HepG2 (cell line): ENCODE results near the gene ISOC2. TPM values are rescaled to one million over a fixed set of nuclear protein-coding genes. Genes with fewer than 3 reads are reported as not detected.

Experiments
- ATF7 ChIP-seq, 2 experiments: fragments of 450-650 bp in 1 of 2; sonication (generic) in 1 of 2; formaldehyde crosslinking in 1 of 2; IDR thresholded peaks; 2 replicates each; pipeline versions ENCODE4 v1.4.0 to v1.6.1; 2016 to 2020; ENCODE audit warnings: antibody characterized with exemption in 1 of 2, mild to moderate bottlenecking in 1 of 2, missing genetic modification reagents in 1 of 2
- ATM ChIP-seq: fragments of 450-650 bp; IDR thresholded peaks from 2 replicates; pipeline ENCODE4 v1.7.1; 2017; ENCODE audit warnings: mild to moderate bottlenecking, borderline replicate concordance
- DPF2 ChIP-seq: sonication (generic); formaldehyde crosslinking; IDR thresholded peaks from 2 replicates; pipeline ENCODE4 v1.4.0; 2020; ENCODE audit warnings: mild to moderate bottlenecking, low read depth, missing genetic modification reagents, borderline replicate concordance
- GATAD1 ChIP-seq: IDR thresholded peaks from 2 replicates; pipeline ENCODE4 v1.6.1; 2016; ENCODE audit warnings: missing genetic modification reagents, missing compliant biosample characterization
- GLI4 ChIP-seq: sonication (generic); formaldehyde crosslinking; IDR thresholded peaks from 2 replicates; pipeline ENCODE4 v1.5.1; 2020; ENCODE audit warnings: missing genetic modification reagents, mild to moderate bottlenecking, moderate library complexity, borderline replicate concordance
- HDAC6 ChIP-seq: fragments of 200-600 bp; sonication (generic); IDR thresholded peaks from 2 replicates; pipeline ENCODE4 v1.7.0; 2017; ENCODE audit warnings: mild to moderate bottlenecking, antibody characterized with exemption, low read length, low read depth
- HOXA7 ChIP-seq: sonication (generic); formaldehyde crosslinking; IDR thresholded peaks from 2 replicates; pipeline ENCODE4 v1.8.1; 2022; ENCODE audit warnings: mild to moderate bottlenecking, missing genetic modification reagents, moderate library complexity
- IKZF4 ChIP-seq: sonication (generic); formaldehyde crosslinking; IDR thresholded peaks from 2 replicates; pipeline ENCODE4 v1.5.1; 2020; ENCODE audit warnings: borderline replicate concordance, mild to moderate bottlenecking, low read depth, missing genetic modification reagents; ENCODE audit errors: not compliant biosample characterization
- KDM6A ChIP-seq: IDR thresholded peaks from 2 replicates; pipeline ENCODE4 v1.6.1; 2016; ENCODE audit warnings: low read depth
- KLF16 ChIP-seq, 2 experiments: sonication (generic) in 1 of 2; formaldehyde crosslinking in 1 of 2; IDR thresholded peaks; 2 replicates each; pipeline versions ENCODE4 v1.6.1 to v1.8.0; 2016 to 2023; ENCODE audit warnings: missing genetic modification reagents in 2 of 2, missing compliant biosample characterization in 1 of 2
- MEF2D ChIP-seq: sonication (generic); formaldehyde crosslinking; IDR thresholded peaks from 2 replicates; pipeline ENCODE4 v1.5.1; 2020; ENCODE audit warnings: mild to moderate bottlenecking, missing genetic modification reagents
- MZF1 ChIP-seq: sonication (generic); formaldehyde crosslinking; IDR thresholded peaks from 2 replicates; pipeline ENCODE4 v1.8.1; 2023; ENCODE audit warnings: mild to moderate bottlenecking, missing genetic modification reagents, borderline replicate concordance
- PCBP1 ChIP-seq: fragments of 200-400 bp; formaldehyde crosslinking; IDR thresholded peaks from 2 replicates; pipeline ENCODE4 v1.6.1; 2017; ENCODE audit warnings: mild to moderate bottlenecking, low read depth, low read length, borderline replicate concordance
- RFX5 ChIP-seq: IDR thresholded peaks from 2 replicates; pipeline ENCODE4 v1.6.1; 2011; ENCODE audit warnings: low read depth, low read length, improper control_type of control experiment
- SAP130 ChIP-seq: IDR thresholded peaks from 2 replicates; pipeline ENCODE4 v1.6.1; 2016; ENCODE audit warnings: low read depth
- SMAD9 ChIP-seq: sonication (generic); formaldehyde crosslinking; IDR thresholded peaks from 2 replicates; pipeline ENCODE4 v1.5.1; 2020; ENCODE audit warnings: mild to moderate bottlenecking, missing genetic modification reagents
- SMYD3 ChIP-seq: sonication (generic); formaldehyde crosslinking; IDR thresholded peaks from 2 replicates; pipeline ENCODE4 v1.8.1; 2023; ENCODE audit warnings: mild to moderate bottlenecking, missing genetic modification reagents
- SP140L ChIP-seq: sonication (generic); formaldehyde crosslinking; IDR thresholded peaks from 2 replicates; pipeline ENCODE4 v1.4.0; 2020; ENCODE audit warnings: missing genetic modification reagents, borderline replicate concordance
- ZKSCAN1 ChIP-seq: fragments of 150-350 bp; IDR thresholded peaks from 2 replicates; pipeline ENCODE4 v1.6.1; 2014; ENCODE audit warnings: low read length
- ZNF792 ChIP-seq: IDR thresholded peaks from 2 replicates; pipeline ENCODE4 v1.6.1; 2016
- polyA plus RNA-seq, 8 experiments: library from polyadenylated mRNA; depleted of rRNA in 3 of 8; stranded (reverse) in 7 of 8; unstranded in 1 of 8; fragments of >200 nt; fragmentation: Illumina TruSeq in 4 of 8; extraction: Trizol in 4 of 8; gene quantifications; 2 replicates each; pipeline versions ENCODE4 v1.2.1 to v1.2.3, GENCODE V29; 2011 to 2016; ENCODE audit warnings: low read depth in 4 of 8, missing spikeins in 1 of 8, mixed read lengths in 1 of 8; ENCODE audit not compliant: insufficient read depth in 1 of 8
- total RNA-seq, 5 experiments: library from RNA; depleted of rRNA; stranded (reverse); fragments of >200 nt; fragmentation: Illumina TruSeq; extraction: Trizol; gene quantifications; 2 replicates each; pipeline ENCODE4 v1.2.3, GENCODE V29; 2016; ENCODE audit warnings: low read depth in 1 of 5
- TF ChIP-seq, protein P1 (sequence below): sonication (generic); formaldehyde crosslinking; conservative IDR thresholded peaks from 2 replicates; pipeline ENCODE4 v1.8.0; 2022; ENCODE audit warnings: missing genetic modification reagents
- TF ChIP-seq, protein P2 (sequence below): sonication (generic); formaldehyde crosslinking; IDR thresholded peaks from 2 replicates; pipeline ENCODE4 v1.5.0; 2020; ENCODE audit warnings: missing genetic modification reagents

ISOC2 gene
- total and polyA plus RNA-seq, 2 of the 13 experiments (the other 11 are each of a cell fraction or from before 2014, with no cell fraction given): 76.8 to 105 TPM

- TF ChIP-seq GLI4 (CRISPR knock-in tag) (0 out of 2 replicates have a peak, but pooled peaks have one; percentile 14), DPF2 (CRISPR knock-in tag) (no peak), SP140L (no peak), GATAD1 (CRISPR knock-in tag) (peak; percentile 31; the same call in 1 of the 2 replicates), PCBP1 (0 out of 2 replicates have a peak, but pooled peaks have one; percentile 75), ZKSCAN1 (no peak), ATF7 (IDR thresholded peaks at IDR 0.05) (no peak), ATF7 (CRISPR knock-in tag; IDR thresholded peaks at IDR 0.05) (no peak), KLF16 (CRISPR knock-in tag; IDR thresholded peaks at IDR 0.05) (peak in 1 of 2 experiments; percentile 62; a peak in 1 of 4 replicates), ZNF792 (CRISPR knock-in tag) (no peak), SMAD9 (CRISPR knock-in tag) (0 out of 2 replicates have a peak, but pooled peaks have one; percentile 22), KDM6A (CRISPR knock-in tag) (no peak), IKZF4 (CRISPR knock-in tag) (peak; percentile 9), MZF1 (no peak), RFX5 (peak; percentile 58), SAP130 (peak; percentile 80), MEF2D (CRISPR knock-in tag) (no peak; the same call in 1 of the 2 replicates), HOXA7 (CRISPR knock-in tag) (no peak), ATM (no peak), HDAC6 (no peak; the same call in 1 of the 2 replicates), SMYD3 (CRISPR knock-in tag) (peak; percentile 62; the same call in 1 of the 2 replicates)
- TF ChIP-seq, protein P1, sequence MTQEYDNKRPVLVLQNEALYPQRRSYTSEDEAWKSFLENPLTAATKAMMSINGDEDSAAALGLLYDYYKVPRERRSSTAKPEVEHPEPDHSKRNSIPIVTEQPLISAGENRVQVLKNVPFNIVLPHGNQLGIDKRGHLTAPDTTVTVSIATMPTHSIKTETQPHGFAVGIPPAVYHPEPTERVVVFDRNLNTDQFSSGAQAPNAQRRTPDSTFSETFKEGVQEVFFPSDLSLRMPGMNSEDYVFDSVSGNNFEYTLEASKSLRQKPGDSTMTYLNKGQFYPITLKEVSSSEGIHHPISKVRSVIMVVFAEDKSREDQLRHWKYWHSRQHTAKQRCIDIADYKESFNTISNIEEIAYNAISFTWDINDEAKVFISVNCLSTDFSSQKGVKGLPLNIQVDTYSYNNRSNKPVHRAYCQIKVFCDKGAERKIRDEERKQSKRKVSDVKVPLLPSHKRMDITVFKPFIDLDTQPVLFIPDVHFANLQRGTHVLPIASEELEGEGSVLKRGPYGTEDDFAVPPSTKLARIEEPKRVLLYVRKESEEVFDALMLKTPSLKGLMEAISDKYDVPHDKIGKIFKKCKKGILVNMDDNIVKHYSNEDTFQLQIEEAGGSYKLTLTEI (CRISPR knock-in tag): no peak
- TF ChIP-seq, protein P2, sequence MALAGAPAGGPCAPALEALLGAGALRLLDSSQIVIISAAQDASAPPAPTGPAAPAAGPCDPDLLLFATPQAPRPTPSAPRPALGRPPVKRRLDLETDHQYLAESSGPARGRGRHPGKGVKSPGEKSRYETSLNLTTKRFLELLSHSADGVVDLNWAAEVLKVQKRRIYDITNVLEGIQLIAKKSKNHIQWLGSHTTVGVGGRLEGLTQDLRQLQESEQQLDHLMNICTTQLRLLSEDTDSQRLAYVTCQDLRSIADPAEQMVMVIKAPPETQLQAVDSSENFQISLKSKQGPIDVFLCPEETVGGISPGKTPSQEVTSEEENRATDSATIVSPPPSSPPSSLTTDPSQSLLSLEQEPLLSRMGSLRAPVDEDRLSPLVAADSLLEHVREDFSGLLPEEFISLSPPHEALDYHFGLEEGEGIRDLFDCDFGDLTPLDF (CRISPR knock-in tag): no peak
Observed at GRCh38 chr19:55461259-55461973, at the start of gene ISOC2 (continued).
